H1 (cell line): ENCODE results near the gene LRRC9. TPM values are rescaled to one million over a fixed set of nuclear protein-coding genes. Genes with fewer than 3 reads are reported as not detected.

ENCODE experiments used
- CTCF ChIA-PET: fragments of 300-600 bp; sonication (Branson Sonifier 250); formaldehyde crosslinking; loops from one replicate; lab custom pipeline; 2021; ENCODE audit not compliant: partially characterized antibody; lab: Charles Lee
- POLR2A ChIA-PET: fragments of 300-600 bp; sonication (Branson Sonifier 250); formaldehyde crosslinking; loops from one replicate; lab custom pipeline; 2021; ENCODE audit warnings: inconsistent platforms; ENCODE audit not compliant: partially characterized antibody; lab: Charles Lee
- DNase-seq, 2 experiments: peaks; one replicate each; pipeline versions ENCODE4 v3.0.0 to v3.0.0-alpha.2; 2010 to 2022; ENCODE audit warnings: low spot score in 2 of 2, low read depth in 1 of 2, mixed read lengths in 1 of 2
- FAIRE-seq: peaks from 2 replicates; lab custom pipeline; 2011; peaks lifted over from hg19 to GRCh38; lab: Jason Lieb, UNC
- H2AFZ ChIP-seq: 2 replicates; pipeline ENCODE4 v1.8.1; 2012; ENCODE audit warnings: low read length, inconsistent platforms
- H2AK5ac ChIP-seq: 2 replicates; pipeline ENCODE4 v1.6.1; 2013; ENCODE audit warnings: low read depth, low read length
- H2BK120ac ChIP-seq: replicated peaks from 2 replicates; pipeline ENCODE3; 2013; ENCODE audit warnings: low read depth, low read length, inconsistent platforms
- H2BK12ac ChIP-seq: 2 replicates; pipeline ENCODE4 v1.6.1; 2013; ENCODE audit warnings: low read depth, low read length
- H2BK15ac ChIP-seq: 2 replicates; pipeline ENCODE4 v1.6.1; 2013; ENCODE audit warnings: low read length
- H2BK20ac ChIP-seq: 2 replicates; pipeline ENCODE4 v1.6.1; 2013; ENCODE audit warnings: low read length
- H2BK5ac ChIP-seq: 2 replicates; pipeline ENCODE4 v1.6.1; 2013; ENCODE audit warnings: low read depth, low read length
- H3K14ac ChIP-seq: 2 replicates; pipeline ENCODE4 v1.6.1; 2013; ENCODE audit warnings: inconsistent platforms; ENCODE audit not compliant: insufficient read length
- H3K18ac ChIP-seq: 2 replicates; pipeline ENCODE4 v1.6.1; 2013; ENCODE audit warnings: low read length; ENCODE audit errors: extremely low read depth
- H3K23ac ChIP-seq: 2 replicates; pipeline ENCODE4 v1.6.1; 2013; ENCODE audit warnings: inconsistent platforms; ENCODE audit not compliant: insufficient read length
- H3K23me2 ChIP-seq: 2 replicates; pipeline ENCODE4 v1.6.1; 2013; ENCODE audit warnings: low read depth, low read length
- H3K27ac ChIP-seq: 2 replicates; pipeline ENCODE4 v1.6.1; 2011; ENCODE audit warnings: low read depth, low read length, inconsistent platforms
- H3K27me3 ChIP-seq, 4 experiments: replicated peaks in 1 of 4; 1 replicate in 1 of 4; 2 replicates in 3 of 4; pipeline versions ENCODE4 v1.6.1 to v1.8.1; 2011 to 2013; ENCODE audit warnings: low read length in 3 of 4, mild to moderate bottlenecking in 3 of 4, inconsistent platforms in 2 of 4, mixed read lengths in 2 of 4, moderate library complexity in 1 of 4; ENCODE audit not compliant: control insufficient read depth in 3 of 4, insufficient read depth in 3 of 4; ENCODE audit errors: extremely low read depth in 1 of 4
- H3K36me3 ChIP-seq, 4 experiments: 2 replicates each; pipeline versions ENCODE4 v1.6.1 to v1.8.1; 2011 to 2013; ENCODE audit warnings: mild to moderate bottlenecking in 4 of 4, low read length in 3 of 4, moderate library complexity in 2 of 4, control low read depth in 1 of 4, inconsistent platforms in 1 of 4; ENCODE audit not compliant: insufficient read depth in 4 of 4, control insufficient read depth in 2 of 4
- H3K4ac ChIP-seq: replicated peaks from 2 replicates; pipeline ENCODE3; 2013; ENCODE audit warnings: low read length, low read depth, mixed read lengths, inconsistent platforms; ENCODE audit not compliant: insufficient read length
- H3K4me1 ChIP-seq, 4 experiments: replicated peaks in 1 of 4; 1 replicate in 1 of 4; 2 replicates in 3 of 4; pipeline versions ENCODE4 v1.6.1 to v1.8.1; 2011 to 2013; ENCODE audit warnings: low read length in 3 of 4, inconsistent platforms in 2 of 4, mixed read lengths in 1 of 4; ENCODE audit not compliant: insufficient read depth in 4 of 4, control insufficient read depth in 3 of 4
- H3K4me2 ChIP-seq, 2 experiments: 2 replicates each; pipeline versions ENCODE4 v1.6.1 to v1.8.1; 2011 to 2013; ENCODE audit warnings: low read depth in 2 of 2, low read length in 2 of 2, control low read depth in 1 of 2, inconsistent platforms in 1 of 2, mild to moderate bottlenecking in 1 of 2; ENCODE audit not compliant: insufficient read depth in 1 of 2
- H3K4me3 ChIP-seq, 4 experiments: fragments of 200-600, 300-600 bp in 1 of 4; sonication (generic), shearing (Covaris generic), sonication (Bioruptor Twin) in 1 of 4; 2 replicates each; pipeline versions ENCODE4 v1.5.1 to v1.8.1; 2011 to 2016; ENCODE audit warnings: low read length in 4 of 4, low read depth in 3 of 4, control low read depth in 2 of 4, inconsistent platforms in 2 of 4, mild to moderate bottlenecking in 2 of 4, mixed read lengths in 1 of 4, moderate library complexity in 1 of 4; ENCODE audit not compliant: insufficient read depth in 2 of 4; ENCODE audit errors: extremely low read depth in 1 of 4
- H3K56ac ChIP-seq: replicated peaks from 2 replicates; pipeline ENCODE3; 2013; ENCODE audit warnings: low read depth, mild to moderate bottlenecking, mixed read lengths, low read length, inconsistent platforms; ENCODE audit not compliant: insufficient read length
- H3K79me1 ChIP-seq: 2 replicates; pipeline ENCODE4 v1.6.1; 2013; ENCODE audit warnings: low read depth, low read length, control low read depth
- H3K79me2 ChIP-seq, 2 experiments: 2 replicates each; pipeline versions ENCODE4 v1.6.1 to v1.8.1; 2012 to 2013; ENCODE audit warnings: low read length in 2 of 2, mild to moderate bottlenecking in 2 of 2, inconsistent platforms in 1 of 2; ENCODE audit not compliant: insufficient read depth in 2 of 2, control insufficient read depth in 1 of 2
- H3K9ac ChIP-seq, 4 experiments: replicated peaks in 1 of 4; 1 replicate in 1 of 4; 2 replicates in 3 of 4; pipeline versions ENCODE4 v1.6.1 to v1.8.1; 2011 to 2013; ENCODE audit warnings: low read depth in 3 of 4, low read length in 3 of 4, control low read depth in 2 of 4, mild to moderate bottlenecking in 2 of 4, moderate library complexity in 2 of 4, inconsistent platforms in 1 of 4; ENCODE audit errors: extremely low read depth in 1 of 4
- H3K9me3 ChIP-seq, 2 experiments: 2 replicates each; pipeline versions ENCODE4 v1.6.1 to v1.8.1; 2012 to 2013; ENCODE audit warnings: mild to moderate bottlenecking in 2 of 2, moderate library complexity in 2 of 2, control low read depth in 1 of 2, inconsistent platforms in 1 of 2, low read depth in 1 of 2, low read length in 1 of 2, mixed read lengths in 1 of 2; ENCODE audit not compliant: insufficient read depth in 2 of 2
- H4K20me1 ChIP-seq, 2 experiments: replicated peaks in 1 of 2; 2 replicates each; pipeline versions ENCODE3 to v1.8.1; 2011 to 2013; ENCODE audit warnings: inconsistent platforms in 2 of 2, low read length in 2 of 2, mild to moderate bottlenecking in 1 of 2; ENCODE audit not compliant: insufficient read depth in 2 of 2, control insufficient read depth in 1 of 2
- H4K5ac ChIP-seq: 2 replicates; pipeline ENCODE4 v1.6.1; 2013; ENCODE audit warnings: low read length, low read depth, mixed read lengths, inconsistent platforms; ENCODE audit not compliant: insufficient read length
- H4K8ac ChIP-seq: 2 replicates; pipeline ENCODE4 v1.8.0; 2013; ENCODE audit warnings: mild to moderate bottlenecking, moderate library complexity, low read length, inconsistent platforms; ENCODE audit not compliant: insufficient read depth; ENCODE audit errors: extremely low read depth
- H4K91ac ChIP-seq: replicated peaks from 2 replicates; pipeline ENCODE3; 2013; ENCODE audit warnings: low read length, mixed read lengths, inconsistent platforms; ENCODE audit not compliant: insufficient read length
- ASH2L ChIP-seq: fragments of 200-600, 300-600 bp; sonication (generic); IDR thresholded peaks from one replicate; pipeline ENCODE4 v1.7.1; 2017; ENCODE audit warnings: low read length
- CREB1 ChIP-seq: IDR thresholded peaks from 2 replicates; pipeline ENCODE4 v1.6.1; 2012; ENCODE audit warnings: inconsistent platforms
- E2F6 ChIP-seq: IDR thresholded peaks from 2 replicates; pipeline ENCODE4 v1.6.1; 2012; ENCODE audit warnings: inconsistent platforms
- EGR1 ChIP-seq: IDR thresholded peaks from 2 replicates; pipeline ENCODE4 v1.6.1; 2011; ENCODE audit warnings: low read depth, low read length, borderline replicate concordance
- EZH2 ChIP-seq: fragments of 200-600 bp; sonication (generic); IDR thresholded peaks from 2 replicates; pipeline ENCODE4 v1.7.1; 2012; ENCODE audit warnings: low read depth, mild to moderate bottlenecking, moderate library complexity, low read length, inconsistent platforms; ENCODE audit not compliant: severe bottlenecking
- KDM4A ChIP-seq: IDR thresholded peaks from one replicate; pipeline ENCODE4 v1.7.1; 2012; ENCODE audit warnings: low read depth, mild to moderate bottlenecking, moderate library complexity, low read length, inconsistent platforms; ENCODE audit not compliant: severe bottlenecking
- MAFK ChIP-seq: IDR thresholded peaks from 2 replicates; pipeline ENCODE4 v1.6.1; 2012; ENCODE audit warnings: low read depth, mild to moderate bottlenecking, improper control_type of control experiment, low read length
- RAD21 ChIP-seq, 2 experiments: IDR thresholded peaks in 1 of 2; conservative IDR thresholded peaks in 1 of 2; 2 replicates each; pipeline ENCODE4 v1.6.1; 2011; ENCODE audit warnings: low read depth in 2 of 2, low read length in 2 of 2, improper control_type of control experiment in 1 of 2, inconsistent platforms in 1 of 2, mild to moderate bottlenecking in 1 of 2, moderate library complexity in 1 of 2
- SUZ12 ChIP-seq: fragments of 200-600 bp; sonication (generic); IDR thresholded peaks from 2 replicates; pipeline ENCODE4 v1.6.1; 2012; ENCODE audit warnings: mild to moderate bottlenecking, inconsistent platforms, low read length, moderate library complexity, mixed read lengths
- YY1 ChIP-seq: IDR thresholded peaks from 2 replicates; pipeline ENCODE4 v1.6.1; 2011; ENCODE audit warnings: low read depth, mild to moderate bottlenecking, low read length
- WGBS, 2 experiments: shearing (Covaris generic) in 1 of 2; methylation state at CpG; one replicate each; pipeline versions ENCODE4 v1.1.6 to v1.1.7; 2013 to 2015; ENCODE audit warnings: low lambda C conversion rate in 2 of 2, mixed read lengths in 2 of 2, inconsistent platforms in 1 of 2, low coverage in 1 of 2, missing lambda C conversion rate in 1 of 2; ENCODE audit not compliant: insufficient replicate concordance in 2 of 2, insufficient coverage in 1 of 2, insufficient read length in 1 of 2; ENCODE audit errors: extremely low coverage in 1 of 2, missing lambda C conversion rate in 1 of 2; 5-methylcytosine and 5-hydroxymethylcytosine counted together
- polyA plus RNA-seq, 7 experiments: library from polyadenylated mRNA; depleted of rRNA in 3 of 7; stranded (reverse) in 5 of 7; unstranded in 2 of 7; fragments of >200 nt in 5 of 7; fragments of 200-250 nt in 2 of 7; gene quantifications; 1 replicate in 5 of 7; 2 replicates in 1 of 7; 4 replicates in 1 of 7; pipeline versions ENCODE4 v1.2.1 to v1.2.3, GENCODE V29; 2011 to 2013; ENCODE audit warnings: missing spikeins in 2 of 7, mixed read lengths in 2 of 7
- total RNA-seq: library from RNA; stranded (reverse); fragmentation: NEBNext Ultra II Directional; extraction: Animal tissue kit (Norgen Biotek cat#: 25700); gene quantifications from 2 replicates; pipeline ENCODE4 v1.2.1, GENCODE V29; 2021

The LRRC9 gene
- total and polyA plus RNA-seq, 2 of the 8 experiments (the other 6 are each of a cell fraction or from before 2014, with no cell fraction given) = 0.12 to 0.84 TPM

- Histone ChIP-seq H4K8ac (peak within 1 kb of the TSS; percentile 71), H3K79me2 (no peaks in the 10 kb centered on the region), H3K4me1 (peaks cover 0 to 9% (median 2%) of the 10 kb centered on the region in 4 experiments; a peak in 3 of 7 replicates), H3K23ac (no peak within 1 kb of the TSS), H4K91ac (no peak within 1 kb of the TSS), H4K5ac (no peak within 1 kb of the TSS), H2AK5ac (no peak within 1 kb of the TSS), H3K4me3 (peak within 1 kb of the TSS; percentile 46 to 64 (median 57)), H2BK5ac (no peak within 1 kb of the TSS), H3K27ac (no peak within 1 kb of the TSS), H3K27me3 (peaks cover 2 to 34% (median 28%) of the 10 kb centered on the region in 4 experiments), H2BK15ac (no peak within 1 kb of the TSS), H3K4me2 (peak within 1 kb of the TSS; percentile 89 to 93), H2BK120ac (no peak within 1 kb of the TSS), H2BK20ac (no peak within 1 kb of the TSS), H2AFZ (peak within 1 kb of the TSS; percentile 99), H3K18ac (no peak within 1 kb of the TSS; the same call in 1 of the 2 replicates), H4K20me1 (peaks cover 0 to 2% of the 10 kb centered on the region in 2 experiments), H2BK12ac (no peak within 1 kb of the TSS), H3K23me2 (peaks cover 8% of the 10 kb centered on the region; the same call in 1 of the 2 replicates), H3K9ac (peak within 1 kb of the TSS in 1 of 4 experiments; percentile 50; a peak in 2 of 7 replicates), H3K4ac (no peak within 1 kb of the TSS), H3K79me1 (no peaks in the 10 kb centered on the region), H3K36me3 (no peaks in the 10 kb centered on the region), H3K56ac (no peak within 1 kb of the TSS), H3K9me3 (no peaks in the 10 kb centered on the region), H3K14ac (no peak within 1 kb of the TSS)
- DNase-seq (peak; percentile 23 to 78), FAIRE-seq (no peak)
- WGBS, 2 experiments = 2% methylated on average over 65 of the region's 84 CpGs; no CpG with 5 or more reads in 1 of the 2 experiments
- ChIA-PET CTCF (interaction anchor here (0.7 to 1.8 kb wide), 13 partner anchors 9 to 239 kb away, joined by 3 to 6 read pairs (median 3); no protein-coding TSS in a partner anchor), POLR2A (interaction anchor here (1.3 kb wide), 1 partner anchor 12 kb away, joined by 3 read pairs; no protein-coding TSS in a partner anchor)
- TF ChIP-seq YY1 = peak; percentile 53; the same call in 1 of the 2 replicates
- peak; percentile 84 for TF ChIP-seq KDM4A
- no peak for TF ChIP-seq EGR1
- TF ChIP-seq EZH2 = peak; percentile 72
- TF ChIP-seq MAFK = no peak
- TF ChIP-seq SUZ12 = peak; percentile 49
- peak; percentile 73 for TF ChIP-seq ASH2L
- 0 out of 4 replicates have a peak, but pooled peaks of 1 of the 2 experiments have one; percentile 1 for TF ChIP-seq RAD21 (IDR thresholded peaks at IDR 0.05 in 1 of 2, conservative IDR thresholded peaks at IDR 0.05 in 1 of 2; ENCODE audit: low read depth in 2 of 2, low read length in 2 of 2)
- peak; percentile 47; the same call in 1 of the 2 replicates for TF ChIP-seq CREB1
- TF ChIP-seq E2F6 = 0 out of 2 replicates have a peak, but pooled peaks have one; percentile 50
Observed at GRCh38 chr14:59870277-59871165, 49.4 kb upstream of the LRRC9 start, which contains the start of gene RTN1. TSS of gene RTN1 (minus strand) at chr14:59870776. CDS start at chr14:59870630, 146 bp downstream.
